Nucleus accumbens (tissue), 56 donors: ENCODE results near the gene TMEM37.

Experiments used
- DNase-seq, 56 donors: peaks; one replicate each; lab custom pipeline; 2025; lab: John Stamatoyannopoulos, UW

Gene TMEM37

DNA sequence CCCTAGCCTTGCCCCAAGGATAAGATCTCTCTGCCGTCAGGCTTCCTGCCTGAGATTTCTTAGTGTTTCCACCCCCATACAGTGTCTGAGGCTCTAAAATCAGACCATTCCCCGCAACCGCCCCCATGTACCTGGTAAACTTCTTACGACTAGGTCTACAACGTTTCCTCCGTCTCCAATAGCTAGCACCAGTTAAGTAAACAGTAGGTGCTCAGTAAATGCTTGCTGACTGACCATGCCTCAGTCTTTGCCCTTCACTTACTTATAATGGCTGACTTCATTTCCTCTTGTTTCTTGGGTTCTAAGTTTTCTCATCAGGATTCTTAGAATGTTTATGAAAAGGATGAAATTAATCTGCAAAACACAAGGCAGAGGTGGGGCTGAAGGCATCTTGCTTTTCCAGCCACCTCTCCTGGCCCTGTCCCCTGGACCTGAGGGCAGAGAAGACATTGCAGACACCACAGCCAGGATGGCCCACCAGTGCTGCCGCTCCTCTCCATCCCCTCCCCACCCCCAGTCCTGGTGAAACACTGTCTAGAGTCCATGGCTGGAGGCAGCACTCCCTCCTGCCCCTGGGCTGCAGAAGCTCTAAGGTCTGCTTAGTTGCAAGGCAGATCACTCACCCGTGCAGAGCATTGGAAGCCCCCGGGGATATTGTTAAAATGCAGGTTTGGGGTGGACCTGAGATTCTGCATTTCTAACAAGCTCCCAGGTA is 16.9 kb downstream of the TMEM37 start:
- DNase-seq, result no peak

DNA sequence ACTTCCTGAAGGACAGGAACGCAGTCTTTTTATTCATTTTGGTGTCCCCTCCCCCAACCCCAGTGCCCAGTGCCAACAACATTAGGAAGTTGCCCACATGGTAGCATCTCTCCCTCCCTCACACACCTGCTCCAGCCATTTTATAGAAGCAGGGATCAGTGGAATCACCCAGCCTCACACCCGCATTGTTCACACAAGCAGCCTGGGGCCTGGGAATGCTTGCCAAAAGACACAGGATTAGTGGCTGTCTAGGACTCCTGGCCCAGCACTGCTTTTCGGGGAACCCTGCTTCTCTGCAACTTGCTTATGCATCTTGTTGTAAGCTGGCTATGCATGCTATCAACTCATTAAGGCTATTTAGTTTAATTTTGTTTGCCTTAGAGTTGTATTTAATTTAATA is 17.9 kb downstream of the TMEM37 start:
- DNase-seq, result no peak

DNA sequence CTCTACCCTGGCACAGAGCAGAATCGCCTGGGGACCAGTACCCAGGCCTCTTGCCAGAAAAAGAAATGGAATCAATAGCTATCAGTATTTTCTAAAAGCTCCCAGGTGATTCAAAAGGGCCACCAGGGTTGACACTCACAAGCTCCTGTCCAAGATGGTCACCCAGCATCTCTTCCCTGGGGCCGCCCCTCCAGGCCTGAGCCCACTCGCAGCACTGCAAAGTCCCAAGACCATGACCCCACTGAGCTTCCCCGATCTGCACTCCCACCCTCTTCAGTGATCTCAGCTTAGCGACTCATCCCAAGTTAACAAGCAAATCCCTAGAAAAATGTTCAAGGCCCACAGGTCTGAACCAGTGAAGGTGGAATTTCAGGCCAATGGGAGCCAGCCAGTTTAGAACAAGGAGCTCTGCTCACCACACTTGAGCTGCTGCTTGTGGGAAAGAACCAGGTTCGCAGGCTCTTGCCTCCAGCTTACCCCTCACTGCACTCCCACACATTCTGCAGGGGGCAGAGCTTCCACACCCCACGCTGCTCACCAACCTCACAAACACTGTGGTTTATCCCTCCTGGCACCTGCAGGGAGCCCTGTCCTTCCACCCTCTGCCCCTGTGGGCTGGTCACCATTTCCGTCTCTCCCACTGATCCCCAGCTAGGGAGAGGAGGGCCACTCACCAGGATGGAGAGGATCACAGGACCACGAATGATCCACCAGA is 19.8 kb downstream of the TMEM37 start:
- DNase-seq, result no peak

DNA sequence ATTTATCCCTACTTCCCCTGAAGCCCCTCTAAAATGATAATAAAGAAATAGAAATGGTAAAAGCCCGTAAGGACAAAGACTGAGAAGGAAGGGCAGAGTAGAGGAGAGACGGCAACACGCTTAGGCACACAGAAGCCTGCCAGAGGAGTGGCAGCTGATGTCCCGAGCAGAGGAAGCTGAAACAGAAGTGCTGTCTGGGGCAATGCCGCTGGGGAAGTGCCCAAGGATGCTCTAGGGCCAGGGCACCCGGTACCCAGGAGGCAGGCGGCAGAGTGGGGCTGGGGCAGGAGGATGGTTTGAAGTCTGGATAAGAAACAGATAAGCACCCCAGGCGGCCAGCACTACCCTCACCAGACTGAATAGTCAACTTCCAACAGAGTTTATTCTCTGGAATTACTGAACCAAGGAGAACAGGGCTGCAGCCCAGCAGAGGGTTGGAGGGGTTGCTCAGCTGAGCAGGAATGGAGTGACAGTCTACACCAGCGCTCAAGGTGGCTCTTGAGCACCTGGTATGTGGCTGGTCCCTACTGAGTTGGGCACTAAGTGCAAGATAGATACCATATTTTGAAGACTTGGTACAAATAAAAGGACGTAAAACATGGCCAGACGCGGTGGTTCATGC is 22.4 kb downstream of the TMEM37 start:
- DNase-seq, result no peak

DNA sequence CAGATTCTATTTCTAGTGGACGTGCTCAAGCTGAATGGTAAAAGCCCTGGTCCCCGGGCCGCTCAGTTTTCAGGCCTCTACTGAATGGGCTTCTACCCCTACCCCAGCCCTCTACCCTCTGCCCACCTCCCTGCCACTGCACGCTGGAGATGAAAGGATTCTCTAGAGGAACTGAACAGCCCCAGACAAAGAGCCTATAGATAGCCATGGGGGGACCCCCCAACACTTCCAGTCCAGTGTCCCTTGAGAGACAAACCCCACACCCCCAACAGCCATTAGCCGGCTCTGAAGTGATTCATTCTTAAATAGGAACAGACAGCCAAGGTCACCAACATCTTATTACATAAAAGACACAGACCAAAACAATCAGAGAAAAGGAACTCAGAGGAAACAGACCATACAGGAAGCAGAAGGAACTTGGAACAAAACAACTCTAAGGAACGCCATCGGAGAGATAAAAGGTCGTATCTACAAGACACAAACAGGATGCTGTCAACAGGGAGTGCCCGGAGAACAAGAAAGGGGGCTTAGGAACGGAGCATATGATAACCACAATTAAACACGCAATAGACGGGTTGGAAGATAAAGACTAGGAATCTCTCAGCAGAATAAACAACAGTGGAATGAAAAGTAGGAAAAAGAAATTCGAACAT is 23.5 kb downstream of the TMEM37 start:
- no peak for DNase-seq

DNA sequence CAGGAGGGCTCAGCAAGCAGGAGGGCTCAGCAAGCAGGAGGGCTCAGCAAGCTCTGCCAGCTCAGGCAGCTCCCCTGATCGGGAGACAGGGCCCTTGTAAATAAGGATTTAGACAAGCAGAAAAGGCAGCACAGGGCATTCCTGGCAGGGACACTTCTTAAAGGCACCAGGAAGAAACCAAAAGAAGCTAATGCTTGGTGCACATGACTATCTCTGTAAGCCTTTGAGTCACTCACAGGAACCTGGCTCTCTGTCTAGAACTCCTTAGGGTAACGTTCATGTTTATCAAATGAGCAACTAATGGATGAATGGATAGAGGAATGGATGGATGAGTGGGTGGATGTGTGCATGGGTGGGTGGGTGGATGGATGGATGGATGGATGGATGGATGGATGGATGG is 28.4 kb downstream of the TMEM37 start:
- DNase-seq, result no peak

DNA sequence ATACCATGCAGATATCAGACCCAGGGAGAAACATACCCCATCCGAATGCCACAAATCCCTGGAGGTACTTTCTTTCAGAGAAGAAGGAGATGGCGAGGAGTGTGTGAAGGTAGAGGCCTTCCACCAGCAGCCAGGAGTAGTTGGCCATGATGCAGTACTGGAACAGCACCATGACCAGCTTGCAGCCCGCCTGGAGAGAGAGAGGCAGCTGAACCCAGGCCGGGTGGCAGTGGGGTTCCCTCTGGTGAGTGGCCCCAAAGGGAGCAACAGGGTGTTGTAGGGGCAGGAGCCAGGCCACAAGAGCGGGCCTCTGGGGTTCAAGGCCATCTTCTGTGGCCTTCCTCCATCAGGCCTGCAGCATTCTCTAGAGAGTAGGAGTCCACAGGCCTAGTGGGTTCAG is 30.2 kb downstream of the TMEM37 start:
- DNase-seq, result no peak

DNA sequence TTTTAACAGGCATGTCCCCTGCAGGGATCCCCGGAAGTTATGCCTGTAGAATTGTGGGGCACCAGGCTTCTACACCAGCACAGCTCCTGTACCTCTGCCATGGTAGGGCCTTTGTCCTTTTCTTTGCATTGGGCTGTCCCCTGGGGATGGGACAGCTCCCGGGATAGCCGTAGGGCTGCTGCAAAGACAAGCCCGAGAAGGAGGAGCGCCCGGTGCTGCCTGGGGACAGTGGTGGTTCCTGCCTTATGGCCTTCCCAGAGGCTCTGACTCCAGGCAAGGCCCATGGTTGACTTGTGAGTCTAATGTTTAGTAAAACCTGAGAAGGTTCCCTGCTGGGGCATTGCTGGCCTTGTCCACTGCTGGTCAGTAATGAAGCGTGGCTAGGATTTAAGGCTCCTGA is 30.9 kb downstream of the TMEM37 start:
- DNase-seq, result no peak

DNA sequence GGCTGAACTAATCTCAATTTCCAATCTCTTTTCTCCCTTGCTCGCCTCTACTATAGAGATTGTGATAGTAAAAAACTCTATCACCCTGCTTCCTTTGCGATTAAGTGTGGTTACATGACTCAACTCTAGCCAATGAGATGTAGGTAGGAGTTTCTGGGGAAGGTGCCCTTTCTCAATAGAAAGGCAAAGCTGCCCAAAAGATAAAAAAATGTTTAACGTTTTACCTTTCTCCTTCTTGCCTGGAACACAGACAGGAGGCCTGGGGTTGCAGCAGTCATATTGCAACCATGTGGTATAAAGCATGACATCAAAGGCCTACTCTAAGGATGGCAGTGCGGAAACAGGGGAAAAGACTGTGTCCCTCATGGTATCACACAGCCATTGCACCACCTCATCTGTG is 31.5 kb downstream of the TMEM37 start:
- no peak for DNase-seq

DNA sequence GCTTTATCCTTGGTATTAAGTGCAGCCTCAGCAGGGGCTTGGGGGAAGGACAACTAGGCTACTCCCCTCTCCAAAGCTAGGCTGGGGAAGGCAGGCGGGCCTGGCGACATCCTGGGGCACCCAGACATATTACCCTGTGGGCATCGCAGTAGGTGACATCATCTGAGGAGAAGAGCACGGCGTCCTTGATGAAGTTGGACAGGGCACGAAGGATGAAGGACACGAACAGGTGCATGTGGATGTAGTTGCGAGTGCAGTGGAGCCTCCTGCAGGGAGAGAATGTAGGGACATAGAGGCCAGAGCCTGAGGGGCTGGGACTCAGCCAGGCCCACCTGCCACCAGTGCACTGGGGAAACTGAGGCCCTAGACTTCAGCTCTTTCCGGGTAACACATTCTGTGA is 32.3 kb downstream of the TMEM37 start:
- no peak for DNase-seq

DNA sequence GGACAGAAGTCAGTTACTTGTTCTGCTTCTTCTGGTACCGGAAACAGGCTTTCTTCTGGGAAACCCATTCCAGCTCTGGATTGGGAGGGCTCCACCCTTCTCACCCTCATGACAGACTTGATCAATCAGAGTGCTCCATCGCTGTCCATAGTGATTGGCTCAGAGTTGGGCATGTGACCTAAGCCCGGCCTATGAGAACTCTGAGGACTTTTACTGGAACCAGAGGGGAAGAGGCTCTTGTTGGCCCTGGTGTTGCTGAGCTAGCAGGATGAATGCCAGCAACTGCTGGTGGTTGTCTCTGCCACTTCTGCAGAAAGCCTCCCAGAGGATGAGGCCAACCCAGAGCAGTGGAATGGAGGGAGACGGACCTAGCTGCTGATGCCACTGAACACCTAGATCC is 33.3 kb downstream of the TMEM37 start:
- no peak for DNase-seq

DNA sequence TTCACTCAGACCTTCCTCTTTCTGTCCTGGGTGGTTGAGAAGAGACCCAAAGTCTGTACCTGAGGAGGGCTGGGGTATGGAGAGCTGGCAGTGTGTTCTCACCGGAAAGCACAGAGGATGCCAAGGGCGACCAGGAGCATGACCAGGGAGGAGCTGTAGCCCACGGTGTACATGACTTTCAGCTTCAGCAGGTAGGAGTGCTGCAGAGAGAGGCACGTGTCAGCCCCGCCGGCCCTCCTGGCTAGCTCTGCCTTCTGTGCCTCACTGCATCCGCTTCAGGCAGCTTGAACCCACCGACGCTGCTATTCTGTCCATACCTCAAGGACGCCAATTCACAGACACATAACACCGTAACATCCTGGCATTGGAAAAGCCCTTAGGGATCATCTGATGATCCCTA is 34.0 kb downstream of the TMEM37 start:
- DNase-seq, result no peak

DNA sequence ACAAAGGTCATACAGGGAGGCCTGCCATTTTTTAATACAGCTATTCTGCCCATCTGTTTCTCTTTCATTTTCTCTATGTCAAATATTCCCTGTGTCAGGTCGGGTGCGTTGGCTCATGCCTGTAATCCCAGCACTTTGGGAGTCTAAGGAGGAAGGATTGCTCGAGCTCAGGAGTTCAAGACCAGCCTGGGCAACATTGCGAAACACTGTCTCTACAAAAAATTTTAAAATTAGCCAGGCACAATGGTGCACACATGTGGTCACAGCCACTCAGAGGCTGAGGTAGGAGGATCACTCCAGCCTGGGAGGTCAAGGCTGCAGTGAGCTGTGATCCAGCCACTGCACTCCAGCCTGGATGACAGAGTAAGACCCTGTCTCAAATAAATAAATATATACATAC is 34.7 kb downstream of the TMEM37 start:
- no peak for DNase-seq

DNA sequence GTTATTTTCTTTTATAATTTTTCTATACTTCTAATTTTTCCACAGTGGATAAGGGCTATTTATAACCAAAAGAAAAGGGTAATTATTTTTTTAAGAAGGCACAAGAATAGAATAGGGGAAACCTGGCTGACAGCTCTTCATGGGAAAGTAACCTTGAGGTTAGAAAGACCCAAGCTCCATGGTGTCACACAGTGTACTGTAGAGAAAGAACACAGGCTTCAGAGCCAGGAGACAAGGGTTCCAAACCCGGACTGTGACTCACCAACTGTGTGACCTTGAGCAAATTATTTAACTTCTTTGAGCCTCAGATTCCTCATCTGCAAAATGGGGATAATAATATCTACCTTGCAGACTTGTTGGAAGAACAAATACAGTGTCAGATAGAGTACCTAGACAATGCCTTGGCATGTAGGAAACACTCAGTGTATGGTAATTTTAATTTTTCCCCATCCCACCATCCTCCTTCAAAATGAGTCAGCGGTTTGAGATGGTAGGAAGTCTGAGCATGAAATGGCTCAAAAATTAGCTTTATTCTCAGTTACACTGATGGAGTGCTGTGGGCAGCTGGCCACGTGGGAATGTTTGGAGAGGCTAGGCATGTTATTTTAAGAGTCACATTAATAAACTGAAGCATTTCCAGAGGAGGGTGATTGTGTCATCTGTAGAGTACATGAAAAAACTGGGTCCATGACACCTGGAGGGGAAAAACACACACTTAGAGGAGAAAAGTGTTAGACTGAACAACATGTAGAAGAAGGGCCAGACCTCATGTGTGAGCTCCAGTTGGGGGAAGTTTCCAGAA is 36.7 kb downstream of the TMEM37 start:
- no peak for DNase-seq

DNA sequence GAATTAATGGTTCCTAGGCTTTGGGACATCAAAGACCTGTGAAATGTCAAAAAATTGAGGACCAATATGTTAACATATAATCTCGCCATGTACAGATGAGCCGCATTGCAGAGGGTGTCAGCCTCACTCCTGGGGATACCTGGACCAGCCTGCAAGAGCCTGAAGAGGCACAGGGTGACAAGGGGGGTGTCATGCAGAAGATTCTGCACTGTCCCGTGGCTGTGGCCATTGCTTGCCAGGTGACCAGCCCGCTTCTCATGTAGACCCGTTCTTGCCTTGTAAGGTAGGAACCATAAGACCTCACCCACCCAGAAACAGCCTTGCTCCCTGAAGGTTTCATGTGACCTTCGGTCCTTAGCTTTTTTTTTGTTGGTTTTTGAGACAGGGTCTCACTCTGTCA is 37.5 kb downstream of the TMEM37 start:
- no peak for DNase-seq

DNA sequence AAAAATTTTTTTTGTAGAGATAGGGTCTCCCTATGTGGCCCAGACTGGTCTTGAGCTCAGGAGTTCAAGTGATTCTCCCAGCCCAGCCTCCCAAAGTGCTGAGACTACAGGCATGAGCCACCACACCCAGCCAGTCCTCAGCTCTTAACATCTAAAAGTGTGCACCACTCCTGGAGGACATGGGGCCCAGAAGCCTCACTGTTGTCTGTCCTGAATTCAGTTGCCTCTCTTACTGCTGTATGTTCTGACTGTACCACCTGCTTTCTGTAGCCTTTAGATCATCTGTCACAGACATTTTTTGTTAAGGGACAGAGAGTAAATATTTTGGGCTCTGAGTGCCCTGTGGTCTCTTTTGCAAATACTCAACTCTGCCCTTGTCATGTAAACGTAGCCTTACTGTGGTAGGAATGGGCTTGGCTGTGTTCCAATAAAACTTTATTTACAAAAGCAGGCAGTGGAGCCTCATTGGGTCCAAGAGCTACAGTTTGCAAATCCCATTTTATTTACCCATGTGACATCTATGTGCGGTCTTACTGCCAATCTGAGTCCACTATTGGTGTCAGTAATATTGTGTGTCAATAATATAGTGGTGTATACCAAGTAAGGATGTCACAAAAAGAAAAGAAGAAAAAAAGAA is 38.1 kb downstream of the TMEM37 start:
- DNase-seq, result no peak

DNA sequence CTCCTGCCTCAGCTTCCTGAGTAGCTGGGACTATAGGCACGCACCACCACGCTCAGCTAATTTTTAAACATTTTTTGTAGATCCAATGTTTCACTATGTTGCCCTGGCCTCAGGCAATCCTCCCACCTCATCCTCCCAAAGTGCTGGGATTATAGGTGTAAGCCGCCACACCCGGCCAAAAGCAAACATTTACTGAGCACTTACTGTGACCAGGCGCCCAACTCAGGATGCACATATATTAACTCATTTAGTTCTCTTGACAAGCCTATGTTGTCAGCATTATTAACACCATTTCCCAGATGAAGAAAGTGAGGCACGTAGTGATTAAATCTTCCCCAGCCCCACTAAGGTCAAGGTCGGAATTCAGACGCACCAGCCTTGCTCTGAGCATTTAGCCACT is 41.1 kb downstream of the TMEM37 start:
- no peak for DNase-seq

DNA sequence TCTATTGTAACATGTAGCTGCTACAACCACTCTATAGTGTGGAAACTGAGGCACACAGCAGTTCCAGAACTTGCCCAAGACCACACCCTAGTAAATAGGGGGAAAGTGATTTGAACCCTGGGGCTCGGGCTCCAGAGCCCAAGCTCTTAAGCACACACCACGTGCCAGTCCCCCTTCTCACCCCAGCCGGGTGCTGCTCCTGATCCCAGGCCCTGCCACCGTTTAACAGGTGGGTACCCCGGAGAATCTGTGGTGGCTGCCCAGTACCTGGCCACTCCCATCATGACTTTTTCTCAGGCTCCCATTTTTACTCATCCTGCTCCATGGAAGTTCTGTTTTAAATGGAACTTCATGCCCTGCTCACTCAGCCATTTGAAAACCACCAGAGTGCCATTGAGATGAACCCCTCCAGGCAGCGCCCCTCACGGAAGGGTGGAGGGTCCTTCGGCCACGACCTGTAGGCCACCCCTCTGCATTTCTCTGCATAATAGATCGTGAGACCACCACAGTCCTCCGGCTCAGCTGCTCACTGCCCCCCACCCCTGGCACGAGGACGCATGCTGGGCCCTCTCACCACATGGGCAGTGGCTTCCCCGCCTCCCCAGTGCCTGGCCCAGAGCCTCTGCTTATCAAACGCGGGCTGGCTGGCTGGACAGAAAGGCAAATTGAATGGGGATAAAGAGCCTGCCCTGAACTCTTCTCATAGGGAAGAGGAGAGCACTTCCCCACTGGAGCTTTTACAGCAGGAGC is 42.1 kb downstream of the TMEM37 start:
- DNase-seq, result no peak
